Upper lobe of left lung (tissue), 4 donors: ENCODE measurements around the gene SSBP3.

ENCODE experiments used
- POLR2AphosphoS5 ChIP-seq, 2 donors: sonication (generic); formaldehyde crosslinking; IDR thresholded peaks; one replicate each; pipeline ENCODE4 v1.5.1; 2017; ENCODE audit warnings: antibody characterized with exemption in 2 of 2
- TF ChIP-seq, protein P1 (sequence below), 6 experiments: fragments of 450-650 bp in 4 of 6; fragments of 200-600 bp in 2 of 6; sonication (generic) in 2 of 6; IDR thresholded peaks; one replicate each; pipeline ENCODE4 v1.5.1; 2016 to 2019; ENCODE audit warnings: antibody characterized with exemption in 6 of 6

DNA sequence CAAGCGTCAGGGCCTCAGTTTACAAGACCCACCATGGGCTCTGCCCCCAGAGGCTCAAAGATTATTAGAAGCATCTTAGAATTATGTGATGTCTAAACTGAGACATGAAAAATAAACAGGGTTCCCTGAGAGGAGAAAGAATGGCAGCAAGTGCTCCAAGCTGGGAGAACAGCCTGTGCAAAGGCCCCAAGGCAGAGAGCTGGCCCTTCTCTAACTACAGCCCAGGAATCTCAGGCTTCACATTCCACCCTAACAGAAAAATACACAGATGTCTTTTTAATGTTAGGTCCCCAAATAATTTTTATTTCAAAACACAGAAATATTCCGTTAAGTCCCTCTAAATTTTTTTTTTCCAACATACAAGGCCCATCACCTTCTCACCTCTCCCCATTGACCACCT, 21.7 kb downstream of the SSBP3 start:
- TF ChIP-seq POLR2AphosphoS5 (IDR thresholded peaks at IDR 0.05): no peak
- TF ChIP-seq, protein P1, sequence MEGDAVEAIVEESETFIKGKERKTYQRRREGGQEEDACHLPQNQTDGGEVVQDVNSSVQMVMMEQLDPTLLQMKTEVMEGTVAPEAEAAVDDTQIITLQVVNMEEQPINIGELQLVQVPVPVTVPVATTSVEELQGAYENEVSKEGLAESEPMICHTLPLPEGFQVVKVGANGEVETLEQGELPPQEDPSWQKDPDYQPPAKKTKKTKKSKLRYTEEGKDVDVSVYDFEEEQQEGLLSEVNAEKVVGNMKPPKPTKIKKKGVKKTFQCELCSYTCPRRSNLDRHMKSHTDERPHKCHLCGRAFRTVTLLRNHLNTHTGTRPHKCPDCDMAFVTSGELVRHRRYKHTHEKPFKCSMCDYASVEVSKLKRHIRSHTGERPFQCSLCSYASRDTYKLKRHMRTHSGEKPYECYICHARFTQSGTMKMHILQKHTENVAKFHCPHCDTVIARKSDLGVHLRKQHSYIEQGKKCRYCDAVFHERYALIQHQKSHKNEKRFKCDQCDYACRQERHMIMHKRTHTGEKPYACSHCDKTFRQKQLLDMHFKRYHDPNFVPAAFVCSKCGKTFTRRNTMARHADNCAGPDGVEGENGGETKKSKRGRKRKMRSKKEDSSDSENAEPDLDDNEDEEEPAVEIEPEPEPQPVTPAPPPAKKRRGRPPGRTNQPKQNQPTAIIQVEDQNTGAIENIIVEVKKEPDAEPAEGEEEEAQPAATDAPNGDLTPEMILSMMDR (IDR thresholded peaks at IDR 0.05): no peak
